GM19238 (cell line): ENCODE data around the gene AREG.

Experiments used
- DNase-seq: peaks from one replicate; pipeline ENCODE4 v3.0.0; 2011; ENCODE audit warnings: low spot score; ENCODE audit not compliant: insufficient read length

AREG gene

GRCh38 chr4:74431113-74431826 is 13.7 kb upstream of the AREG start:
- no peak for DNase-seq

- DNase-seq = no peak
These were observed 11.9 kb upstream of the AREG start for GRCh38 chr4:74433043-74433442.

DNA sequence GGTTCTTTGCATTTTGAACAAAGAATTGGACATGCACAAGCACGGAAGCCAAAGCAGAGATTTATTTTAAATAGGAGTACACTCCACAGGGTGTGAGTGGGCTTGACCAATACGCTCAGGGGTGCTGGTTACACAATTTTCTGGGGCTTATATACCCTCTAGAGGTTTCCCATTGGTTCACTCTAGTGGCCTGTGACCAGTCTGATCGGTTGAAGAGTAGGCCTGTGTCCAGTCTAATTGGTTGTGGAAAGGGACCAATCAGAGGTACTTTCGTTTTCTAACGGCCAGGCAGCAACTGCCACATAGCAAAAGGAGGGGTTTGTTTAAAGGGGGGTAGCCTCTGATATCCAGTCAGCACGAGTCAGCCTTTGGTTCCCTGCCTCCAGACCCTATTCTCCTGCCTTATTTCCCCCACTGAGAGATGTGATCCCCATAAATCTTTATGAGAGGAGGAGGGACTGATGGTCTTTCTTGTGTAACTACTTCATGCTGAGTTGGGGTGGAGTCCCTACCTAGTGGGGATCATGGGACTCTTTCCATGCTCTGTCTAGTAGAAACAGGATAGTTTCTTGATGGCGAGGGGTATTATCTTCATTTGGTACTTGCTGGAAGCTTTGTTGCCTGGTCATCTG is 11.3 kb upstream of the AREG start:
- DNase-seq = no peak

DNA sequence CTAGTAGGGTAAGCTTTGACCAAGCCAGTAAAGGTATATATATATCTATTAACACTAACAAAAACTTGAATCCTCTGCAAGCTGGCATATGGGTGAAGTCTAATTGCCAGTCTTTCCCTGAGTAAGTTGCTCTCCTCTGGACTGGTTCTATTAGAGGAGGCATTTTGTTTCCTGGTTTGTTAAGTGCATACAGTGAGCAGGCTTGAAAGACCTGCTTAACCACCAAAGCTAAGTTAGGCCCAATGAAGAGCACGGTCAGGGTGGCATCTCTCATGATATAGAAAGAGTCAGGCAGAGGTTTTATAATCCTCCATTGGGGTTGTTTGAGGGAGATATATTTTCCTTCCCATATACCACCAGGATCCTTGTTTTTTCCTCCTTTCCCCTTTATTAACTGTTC is 9.6 kb upstream of the AREG start:
- no peak for DNase-seq

- DNase-seq = no peak
These were observed 7.1 kb upstream of the AREG start for GRCh38 chr4:74437866-74438265.

DNA sequence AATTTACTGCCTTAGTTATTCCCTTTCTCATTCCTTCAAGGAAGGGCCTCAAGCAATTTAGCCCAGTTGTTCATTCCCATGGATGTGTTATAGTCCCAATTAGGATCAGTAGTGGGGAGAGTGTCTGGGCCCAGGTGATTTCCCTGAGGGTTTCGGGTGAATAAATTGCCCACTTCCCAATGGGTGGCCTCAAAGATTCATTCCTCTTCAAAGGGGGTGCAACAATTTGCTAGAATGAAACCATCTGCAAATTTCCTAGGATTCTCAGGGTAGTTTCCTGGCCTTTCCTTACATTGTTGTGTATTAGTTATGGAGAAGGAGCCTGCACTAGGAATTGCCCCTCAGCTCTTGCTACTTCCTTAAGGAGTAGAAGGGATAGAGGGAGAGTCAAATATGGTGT is 6.3 kb upstream of the AREG start:
- no peak for DNase-seq

DNA sequence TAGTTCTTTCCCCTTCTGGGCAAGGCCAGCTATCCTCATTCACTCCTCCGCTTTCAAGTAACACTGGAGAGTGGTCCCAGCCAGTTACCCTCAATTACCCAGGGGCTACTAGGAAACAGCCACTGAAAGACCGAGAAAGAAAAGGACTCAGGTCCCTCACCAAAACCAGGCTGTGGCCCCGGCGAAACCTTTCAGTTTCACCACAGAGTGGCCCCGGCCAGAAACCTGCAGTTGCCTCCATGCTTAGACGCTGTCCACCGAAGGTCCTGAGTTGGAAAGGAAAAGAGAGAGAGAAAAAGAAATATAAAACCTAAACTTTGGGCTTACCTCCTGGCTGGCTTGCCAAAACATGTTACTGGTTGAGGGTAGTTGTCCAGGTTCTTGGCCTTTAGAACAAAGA is 5.0 kb upstream of the AREG start:
- DNase-seq = no peak

DNA sequence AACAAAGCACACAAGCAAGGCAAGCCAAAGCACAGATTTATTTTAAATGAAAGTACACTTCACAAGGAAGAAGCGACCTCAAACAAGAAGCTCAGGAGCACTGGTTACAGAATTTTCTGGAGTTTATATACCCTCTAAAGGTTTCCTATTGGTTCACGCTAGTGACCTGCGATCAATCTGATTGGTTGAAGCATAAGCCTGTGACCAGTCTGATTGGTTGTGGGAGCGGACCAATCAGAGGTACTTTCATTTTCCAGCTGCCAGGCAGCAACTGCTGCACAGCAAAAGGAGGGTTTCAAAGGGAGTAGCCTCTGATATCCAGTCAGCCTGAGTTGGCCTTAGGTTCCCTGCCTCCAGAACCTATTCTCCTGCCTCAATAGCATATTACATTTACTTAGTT is 4.6 kb upstream of the AREG start:
- no peak for DNase-seq

DNA sequence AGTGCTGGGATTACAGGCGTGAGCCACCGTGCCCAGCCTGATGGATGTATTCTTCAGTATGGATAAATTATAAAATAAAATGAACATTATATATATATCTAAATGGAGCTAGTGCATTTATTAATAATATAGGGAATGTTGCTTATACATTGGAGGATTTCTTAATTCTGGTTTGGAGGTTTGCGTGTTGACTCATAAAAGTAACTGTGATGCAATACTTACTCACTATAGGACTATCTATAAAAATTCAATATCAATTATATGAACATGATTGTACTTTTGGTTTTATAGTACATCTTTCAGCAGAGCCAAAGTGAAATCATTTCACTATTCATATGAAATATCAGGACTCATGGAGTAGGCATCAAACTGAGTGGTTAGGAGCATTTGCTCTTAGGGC is 3.2 kb upstream of the AREG start:
- DNase-seq = no peak

GRCh38 chr4:74446193-74446868 is 1.4 kb downstream of the AREG start:
- DNase-seq = no peak

- DNase-seq = no peak
These were observed 2.0 kb downstream of the AREG start for GRCh38 chr4:74446896-74447295.

DNA sequence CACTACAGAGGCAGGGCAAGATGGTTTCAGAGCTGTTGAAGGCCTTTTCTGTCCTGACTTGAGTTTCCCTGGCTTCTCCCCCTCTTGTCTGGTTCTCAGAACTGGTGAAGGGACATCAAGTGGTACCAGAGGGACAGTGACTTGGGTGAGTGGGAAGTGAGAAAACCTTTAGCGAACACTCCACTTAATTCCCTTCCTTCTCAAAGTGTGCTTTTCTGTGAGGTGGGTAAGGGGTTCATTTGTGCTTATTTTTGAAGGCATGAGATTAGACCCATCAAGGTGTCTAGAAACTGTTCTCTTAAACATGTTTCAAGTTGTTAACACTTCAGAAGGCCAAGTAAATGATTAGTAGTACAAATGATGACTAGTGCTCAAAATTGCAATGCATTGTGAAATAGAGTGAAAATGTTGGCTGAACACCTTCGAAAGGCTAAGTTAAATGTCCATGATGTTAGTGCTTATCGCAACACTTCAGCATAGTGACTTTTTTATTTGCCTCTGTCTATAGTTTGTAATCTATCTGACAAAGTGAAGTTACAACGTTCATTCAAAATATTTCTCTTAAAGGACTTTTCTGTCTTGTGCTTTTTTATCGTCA is 2.8 kb downstream of the AREG start:
- DNase-seq = no peak

GRCh38 chr4:74449571-74450297 is 4.8 kb downstream of the AREG start:
- DNase-seq = no peak

GRCh38 chr4:74450298-74450683 is 5.4 kb downstream of the AREG start:
- no peak for DNase-seq

DNA sequence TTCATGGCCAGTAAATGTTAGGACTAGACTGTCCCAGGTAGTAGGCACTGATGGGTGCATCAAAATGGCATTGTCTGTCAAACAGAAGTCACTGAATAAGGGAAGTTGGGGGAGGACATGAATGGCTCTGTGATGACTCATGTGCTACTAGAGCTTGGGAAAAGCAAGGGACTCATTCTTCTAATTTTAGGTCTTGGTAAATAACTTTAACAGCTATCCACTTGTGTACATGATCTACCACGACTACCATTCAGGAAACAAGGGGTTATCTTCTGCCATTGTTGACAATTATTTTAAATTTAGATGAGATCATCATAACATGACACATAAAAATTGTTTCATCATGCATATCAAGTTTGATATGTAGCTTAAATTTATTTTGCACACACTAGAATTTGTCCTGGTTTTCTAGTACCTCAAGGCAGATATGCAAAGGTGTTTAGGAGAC is 6.3 kb downstream of the AREG start:
- no peak for DNase-seq

DNA sequence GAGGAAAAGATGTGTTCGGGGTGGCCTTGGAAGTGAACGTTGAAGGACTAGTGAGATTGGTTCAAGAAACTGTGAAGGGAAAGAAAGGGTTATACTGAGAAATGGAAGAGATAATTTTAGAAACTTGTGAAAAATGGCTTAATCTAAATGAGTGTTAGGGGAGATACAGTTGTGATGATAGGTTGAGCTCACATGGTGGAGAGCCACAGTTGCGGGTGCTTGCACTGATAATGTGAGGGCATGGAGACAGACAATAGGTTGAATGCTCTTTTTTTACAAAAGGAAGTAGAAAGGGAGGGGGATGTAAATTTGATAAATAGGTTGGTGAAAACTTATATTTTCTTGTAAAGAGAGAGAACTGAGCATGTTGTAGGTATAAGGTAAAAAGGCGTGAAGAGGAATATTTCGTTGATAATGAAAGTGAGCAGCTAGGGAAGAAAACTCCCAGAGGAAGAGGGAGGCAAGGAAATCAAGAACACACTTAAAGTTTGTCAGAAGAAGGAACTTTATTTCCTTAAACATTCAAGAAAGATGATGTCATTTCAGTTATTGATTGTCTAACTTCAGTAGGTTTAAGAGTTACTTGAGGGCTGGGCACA is 8.2 kb downstream of the AREG start:
- DNase-seq = no peak

- DNase-seq = no peak
These were observed 9.2 kb downstream of the AREG start for GRCh38 chr4:74453829-74454742.

DNA sequence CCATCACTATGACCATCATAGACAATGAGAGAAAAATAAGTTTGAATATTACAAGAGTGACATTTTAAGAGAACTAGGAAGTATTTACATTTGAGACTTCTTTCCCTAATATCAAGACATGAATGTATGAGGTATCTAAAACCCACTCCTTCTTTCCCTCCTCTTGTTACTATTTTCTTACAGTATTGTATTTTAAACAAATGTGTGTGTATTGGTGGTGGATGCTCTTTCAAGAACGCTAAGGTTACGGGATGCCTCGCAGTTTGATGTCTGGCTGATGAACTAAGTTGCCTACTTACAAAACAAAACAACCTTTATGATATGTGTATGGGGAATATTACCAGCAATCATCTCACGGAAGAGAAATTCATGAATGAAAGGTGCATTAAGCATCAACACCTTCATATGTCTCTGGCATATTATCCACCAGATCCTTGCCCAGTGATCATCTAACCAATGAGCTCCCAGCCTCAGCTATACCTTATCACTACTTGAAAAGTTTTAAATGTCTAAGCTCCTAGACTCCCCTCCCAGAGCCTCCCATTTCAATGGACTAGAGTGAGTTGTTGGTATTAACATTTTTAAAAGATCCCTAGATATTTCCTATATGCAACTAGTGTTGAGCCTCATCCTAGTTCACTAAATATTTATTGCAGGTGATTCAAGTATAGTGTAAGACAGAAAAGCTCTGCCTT is 10.6 kb downstream of the AREG start:
- DNase-seq = no peak

DNA sequence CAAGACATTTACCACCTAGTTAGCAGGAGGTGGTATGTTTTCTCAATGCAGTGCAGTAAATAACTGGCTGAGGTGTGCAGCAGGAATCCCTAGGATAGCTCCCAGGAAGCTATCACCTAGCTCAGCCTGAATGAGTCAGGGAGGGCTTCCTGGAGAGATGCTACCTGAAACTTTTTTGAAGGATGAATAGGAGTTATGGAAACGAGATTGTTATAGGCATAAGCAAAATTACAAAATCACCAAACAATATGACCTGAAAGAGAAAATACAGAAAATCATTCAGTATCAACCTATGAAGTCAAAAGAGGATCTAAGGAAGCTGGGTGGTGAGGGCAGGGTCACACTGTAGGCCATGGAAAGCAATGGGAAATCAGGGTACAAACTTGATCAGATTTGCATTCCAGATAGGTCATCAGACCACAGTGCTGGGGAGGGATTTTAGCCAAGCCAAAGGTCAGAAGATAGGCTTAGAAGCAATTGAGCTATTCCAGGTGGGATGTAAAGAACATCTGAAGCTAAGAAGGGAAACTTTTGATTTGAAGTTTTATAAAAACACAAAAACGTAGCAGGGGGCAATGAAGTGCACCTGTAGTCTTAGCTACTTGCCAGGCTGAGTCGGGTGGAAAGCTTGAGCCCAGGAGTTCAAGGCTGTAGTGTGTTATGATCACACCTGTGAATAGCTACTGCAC is 11.3 kb downstream of the AREG start:
- no peak for DNase-seq
